HepG2 (cell line): ENCODE measurements around the gene SPTB.

Experiments
- NR2C2 ChIP-seq: sonication (generic); formaldehyde crosslinking; IDR thresholded peaks from 2 replicates; pipeline ENCODE4 v1.4.0; 2020; ENCODE audit warnings: missing genetic modification reagents, mild to moderate bottlenecking, moderate library complexity, borderline replicate concordance
- YY1 ChIP-seq: IDR thresholded peaks from 2 replicates; pipeline ENCODE4 v1.6.1; 2011; ENCODE audit warnings: low read length, low read depth, moderate library complexity, mild to moderate bottlenecking; ENCODE audit not compliant: insufficient read depth, insufficient replicate concordance
- ZNF546 ChIP-seq: sonication (generic); formaldehyde crosslinking; conservative IDR thresholded peaks from 2 replicates; pipeline ENCODE4 v1.8.1; 2023; ENCODE audit warnings: mild to moderate bottlenecking, missing genetic modification reagents

- TF ChIP-seq ZNF546: no peak
- TF ChIP-seq YY1: no peak
- no peak for TF ChIP-seq NR2C2 (CRISPR knock-in tag)
Observed at GRCh38 chr14:64730061-64730440, 149.7 kb downstream of the SPTB start.
